Measurements from ENCODE around the gene RPSA.

DNA sequence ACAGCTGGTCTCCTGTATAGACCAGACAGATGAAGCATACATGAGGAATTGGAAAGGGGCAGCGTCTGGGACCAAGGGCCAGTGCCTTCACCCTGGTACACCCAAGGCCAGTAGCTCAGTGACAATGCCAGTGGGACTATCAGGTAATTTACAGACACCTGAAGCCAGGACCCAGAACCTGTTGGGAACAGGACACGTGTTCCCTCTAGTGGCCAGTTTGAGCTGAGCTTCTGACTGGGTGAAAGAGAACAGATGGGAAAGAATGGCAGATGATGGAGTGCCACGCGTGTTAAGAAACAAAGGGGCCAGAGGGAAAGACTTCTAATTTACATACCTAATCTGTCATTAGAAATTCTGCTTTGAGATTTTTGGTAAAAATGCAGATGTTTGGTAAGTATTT lies 28.4 kb upstream of the RPSA start:
- TF ChIP-seq GATA3 (IDR thresholded peaks at IDR 0.05; ENCODE audit: low read depth, low read length): no peak
- no peak for TF ChIP-seq GATA2 (IDR thresholded peaks at IDR 0.05; ENCODE audit: low read depth, low read length)

Data from SH-SY5Y (cell line).